ENCODE measurements around the gene CALCOCO1.

- TF ChIP-seq EZH2phosphoT487 (IDR thresholded peaks at IDR 0.05), result no peak
- TF ChIP-seq CTCF (IDR thresholded peaks at IDR 0.05), result no peak
- no peak for TF ChIP-seq EZH2 (IDR thresholded peaks at IDR 0.05)
Observed at GRCh38 chr12:53765891-53766290, 38.6 kb upstream of the CALCOCO1 start.
